Measurements from ENCODE around the gene IL11.

IL11 gene

DNA sequence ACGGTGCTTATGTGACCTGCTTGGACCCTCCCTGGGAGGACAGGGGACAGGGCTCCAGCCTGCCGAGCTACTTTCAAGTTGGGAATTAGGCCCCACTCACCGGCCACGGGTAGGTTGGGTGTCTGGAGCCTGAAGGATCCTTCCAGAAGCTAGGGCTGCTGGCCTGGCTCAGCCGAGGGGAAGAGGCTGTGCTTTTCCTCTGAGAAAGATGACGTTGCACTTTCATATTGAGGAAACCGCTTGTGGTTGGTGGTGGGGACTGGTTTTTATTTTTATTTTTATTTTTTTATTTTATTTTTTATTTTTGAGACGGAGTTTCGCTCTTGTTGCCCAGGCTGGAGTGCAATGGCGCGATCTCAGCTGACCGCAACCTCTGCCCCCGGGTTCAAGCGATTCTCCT, 45.1 kb downstream of the IL11 start, which contains the start of gene TMEM150B:
Gene TMEM150B, minus strand, starts transcription at position 170 of the 400 bp plus-strand sequence. CDS start 4,305 bp downstream, outside the sequence.
- ChIA-PET CTCF (interaction anchor here (1.0 to 1.5 kb wide), 2 partner anchors 23 to 236 kb away, joined by 3 read pairs; no protein-coding TSS in a partner anchor), POLR2A (interaction anchor here (0.7 to 1.0 kb wide), 2 partner anchors 14 to 82 kb away, joined by 3 to 5 read pairs; partner anchors contain the start of genes KMT5C and UBE2S)
- no peak for DNase-seq (ENCODE audit: extremely low spot score)
- TF ChIP-seq CTCF (IDR thresholded peaks at IDR 0.05; ENCODE audit: control extremely low read depth, extremely low read depth, low read depth, missing control alignments): no peak

DNA sequence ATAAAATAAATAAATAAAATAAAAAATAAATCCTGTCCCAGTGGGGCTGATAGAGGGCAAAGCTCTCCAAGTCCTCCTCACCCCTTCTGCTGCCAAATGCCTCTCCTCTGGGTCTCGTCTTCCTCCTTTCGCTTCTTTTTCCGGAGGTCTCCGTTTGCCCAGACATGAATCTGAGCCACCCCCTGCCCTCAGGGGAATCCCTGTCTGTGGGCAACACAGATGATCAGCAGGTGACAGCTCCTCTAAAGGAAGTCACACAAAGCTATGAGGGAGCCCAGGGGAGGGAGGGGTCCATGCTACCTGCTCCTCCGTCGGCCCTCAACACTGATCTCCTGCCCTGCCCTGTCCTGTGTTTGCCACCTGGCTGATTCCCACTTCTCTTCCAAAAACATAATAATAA, 45.6 kb downstream of the IL11 start:
- DNase-seq (ENCODE audit: extremely low spot score): no peak
- no peak for TF ChIP-seq CTCF (IDR thresholded peaks at IDR 0.05; ENCODE audit: control extremely low read depth, extremely low read depth, low read depth, missing control alignments)
- ChIA-PET POLR2A (interaction anchor here (0.7 to 1.0 kb wide), 2 partner anchors 15 to 83 kb away, joined by 3 to 5 read pairs; partner anchors contain the start of genes KMT5C and UBE2S), CTCF (interaction anchor here (1.0 to 1.5 kb wide), 2 partner anchors 22 to 235 kb away, joined by 3 read pairs; no protein-coding TSS in a partner anchor)

DNA sequence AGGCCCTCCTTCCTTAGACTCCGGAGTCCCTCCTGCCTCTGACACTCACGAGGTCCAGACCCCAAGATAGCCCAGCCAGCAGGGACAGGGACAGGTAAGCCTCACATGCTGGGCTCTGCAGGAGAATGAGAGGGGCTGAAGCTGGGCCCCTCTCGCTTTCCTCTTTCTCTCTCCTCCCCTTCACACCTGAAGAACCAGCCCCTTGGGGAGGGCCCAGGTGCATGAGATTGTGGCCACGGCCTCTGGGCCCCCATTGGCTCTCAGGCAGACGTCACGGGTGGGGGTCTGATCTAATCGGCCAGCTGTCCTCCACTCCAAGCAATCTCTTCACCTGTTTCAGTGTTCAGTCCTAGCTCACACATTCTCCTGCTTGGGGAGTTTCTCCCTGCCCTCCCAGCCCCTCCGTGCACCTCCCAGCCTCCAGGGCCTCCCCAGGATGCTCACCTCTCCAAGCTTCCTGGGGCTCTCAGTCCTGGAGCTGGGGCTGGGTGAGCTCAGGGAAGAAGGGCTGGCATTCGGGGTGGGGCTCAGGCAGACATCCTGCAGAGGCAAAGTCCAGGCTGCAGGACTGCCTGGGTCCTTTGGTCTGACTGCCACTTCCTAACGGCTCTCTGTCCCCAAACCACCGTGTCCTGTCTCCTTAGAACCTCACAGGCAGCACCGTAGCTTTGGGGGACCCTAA, 47.9 kb downstream of the IL11 start:
- CTCF ChIA-PET: interaction anchor here (1.2 to 3.8 kb wide), 4 partner anchors 17 to 182 kb away, joined by 3 to 23 read pairs (median 6); no protein-coding TSS in a partner anchor
- DNase-seq (ENCODE audit: extremely low spot score): no peak
- TF ChIP-seq CTCF (IDR thresholded peaks at IDR 0.05; ENCODE audit: control extremely low read depth, extremely low read depth, low read depth, missing control alignments): no peak
- POLR2A ChIA-PET: no interaction called here

- no peak for TF ChIP-seq CTCF (IDR thresholded peaks at IDR 0.05; ENCODE audit: control extremely low read depth, extremely low read depth, low read depth, missing control alignments)
- no peak for DNase-seq (ENCODE audit: extremely low spot score)
- ChIA-PET CTCF (interaction anchor here (1.0 to 3.8 kb wide), 5 partner anchors 17 to 183 kb away, joined by 3 to 23 read pairs (median 4); no protein-coding TSS in a partner anchor), POLR2A (no interaction called here)
Observed at GRCh38 chr19:55321466-55322137, 48.7 kb downstream of the IL11 start.

- DNase-seq (ENCODE audit: extremely low spot score): no peak
- no peak for TF ChIP-seq CTCF (IDR thresholded peaks at IDR 0.05; ENCODE audit: control extremely low read depth, extremely low read depth, low read depth, missing control alignments)
- CTCF ChIA-PET: interaction anchor here (1.0 to 3.8 kb wide), 5 partner anchors 18 to 30 kb away, joined by 3 to 23 read pairs (median 3); no protein-coding TSS in a partner anchor
- POLR2A ChIA-PET: no interaction called here
Observed at GRCh38 chr19:55320844-55321419, 49.3 kb downstream of the IL11 start.

DNA sequence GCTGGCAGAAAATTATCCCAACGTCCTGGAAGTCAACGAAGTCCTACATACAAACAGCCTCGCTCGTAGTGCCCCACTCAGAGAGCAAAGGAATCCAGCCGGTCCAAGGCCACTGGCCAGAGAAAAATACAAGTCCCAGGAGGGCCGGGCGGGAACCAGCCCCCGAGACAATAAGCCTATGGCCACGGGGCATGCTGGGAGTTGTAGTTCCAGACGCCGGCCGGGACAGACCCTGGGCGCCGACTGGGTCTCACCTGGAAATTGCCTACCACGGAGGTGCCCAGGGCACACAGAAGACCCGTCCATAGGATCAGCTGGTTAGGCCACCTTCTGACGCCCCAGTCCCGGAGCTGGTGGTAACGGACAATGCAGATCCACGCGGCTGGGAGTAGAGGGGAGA, 50.5 kb downstream of the IL11 start:
- TF ChIP-seq CTCF (IDR thresholded peaks at IDR 0.05; ENCODE audit: control extremely low read depth, extremely low read depth, low read depth, missing control alignments): no peak
- no peak for DNase-seq (ENCODE audit: extremely low spot score)
- CTCF ChIA-PET: interaction anchor here (0.6 to 3.8 kb wide), 3 partner anchors 18 to 94 kb away, joined by 3 to 23 read pairs (median 3); no protein-coding TSS in a partner anchor
- POLR2A ChIA-PET: no interaction called here
